ENCODE measurements around the gene KLF15.

- 0 out of 2 replicates have a peak, but pooled peaks have one; percentile 20 for TF ChIP-seq CTCF (conservative IDR thresholded peaks at IDR 0.05; ENCODE audit: low read depth, low read length)
- no peak for TF ChIP-seq EZH2phosphoT487 (IDR thresholded peaks at IDR 0.05; ENCODE audit: borderline replicate concordance, low read length)
- TF ChIP-seq EZH2 (IDR thresholded peaks at IDR 0.05; ENCODE audit: low read length, unreplicated experiment): no peak
Measured at GRCh38 chr3:126351771-126352475, 5.3 kb downstream of the KLF15 start.

All from PC-3 (cell line).